ENCODE measurements around the gene RABGGTA. TPM values are rescaled to one million over a fixed set of nuclear protein-coding genes. Genes with fewer than 3 reads are reported as not detected.
A peak's percentile ranks its signal among the peaks of the same experiment; 100 is the strongest.

RABGGTA gene, protein sequence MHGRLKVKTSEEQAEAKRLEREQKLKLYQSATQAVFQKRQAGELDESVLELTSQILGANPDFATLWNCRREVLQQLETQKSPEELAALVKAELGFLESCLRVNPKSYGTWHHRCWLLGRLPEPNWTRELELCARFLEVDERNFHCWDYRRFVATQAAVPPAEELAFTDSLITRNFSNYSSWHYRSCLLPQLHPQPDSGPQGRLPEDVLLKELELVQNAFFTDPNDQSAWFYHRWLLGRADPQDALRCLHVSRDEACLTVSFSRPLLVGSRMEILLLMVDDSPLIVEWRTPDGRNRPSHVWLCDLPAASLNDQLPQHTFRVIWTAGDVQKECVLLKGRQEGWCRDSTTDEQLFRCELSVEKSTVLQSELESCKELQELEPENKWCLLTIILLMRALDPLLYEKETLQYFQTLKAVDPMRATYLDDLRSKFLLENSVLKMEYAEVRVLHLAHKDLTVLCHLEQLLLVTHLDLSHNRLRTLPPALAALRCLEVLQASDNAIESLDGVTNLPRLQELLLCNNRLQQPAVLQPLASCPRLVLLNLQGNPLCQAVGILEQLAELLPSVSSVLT
- 15.0 TPM for polyA plus RNA-seq (ENCODE audit: insufficient read length)

DNA sequence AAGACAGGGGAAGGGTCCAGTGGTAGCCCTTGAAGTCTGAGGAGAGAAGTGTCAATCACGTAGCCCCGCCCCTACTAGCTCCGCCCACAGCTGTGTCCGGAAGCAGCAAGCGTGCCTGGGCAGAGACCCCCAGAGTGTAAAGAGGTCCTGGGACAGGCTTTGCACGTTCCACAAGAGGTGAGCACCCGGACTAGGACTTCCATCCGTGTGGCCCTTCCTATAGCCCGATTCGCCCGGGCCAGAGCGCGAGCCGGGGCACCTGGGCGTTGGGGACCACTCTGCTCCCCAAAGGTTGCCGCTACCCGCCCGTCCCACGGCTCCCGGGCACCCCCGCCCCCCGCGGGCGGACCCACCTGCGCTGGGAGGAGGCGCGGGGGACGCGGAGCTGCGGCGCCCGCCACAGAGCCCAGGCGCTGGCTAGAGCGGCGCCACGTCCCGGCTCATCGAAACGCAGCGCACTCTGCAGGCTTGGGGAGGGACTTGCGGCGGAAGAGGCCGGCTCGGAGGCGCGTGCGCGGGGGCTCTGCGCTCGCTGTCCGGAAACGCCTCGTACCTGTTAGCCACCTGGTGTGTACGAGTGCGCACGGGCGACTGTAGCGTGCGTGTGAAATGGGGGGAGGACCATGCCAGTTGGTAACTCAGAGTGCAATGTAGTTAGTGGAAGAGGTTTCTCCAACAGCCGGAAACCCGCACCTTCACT is at the start of gene RABGGTA:
Gene RABGGTA (minus strand): TSS at position 464 of the 700 bp plus-strand sequence. CDS start 482 bp downstream, outside the sequence.
- peak; percentile 89 for DNase-seq

DNA sequence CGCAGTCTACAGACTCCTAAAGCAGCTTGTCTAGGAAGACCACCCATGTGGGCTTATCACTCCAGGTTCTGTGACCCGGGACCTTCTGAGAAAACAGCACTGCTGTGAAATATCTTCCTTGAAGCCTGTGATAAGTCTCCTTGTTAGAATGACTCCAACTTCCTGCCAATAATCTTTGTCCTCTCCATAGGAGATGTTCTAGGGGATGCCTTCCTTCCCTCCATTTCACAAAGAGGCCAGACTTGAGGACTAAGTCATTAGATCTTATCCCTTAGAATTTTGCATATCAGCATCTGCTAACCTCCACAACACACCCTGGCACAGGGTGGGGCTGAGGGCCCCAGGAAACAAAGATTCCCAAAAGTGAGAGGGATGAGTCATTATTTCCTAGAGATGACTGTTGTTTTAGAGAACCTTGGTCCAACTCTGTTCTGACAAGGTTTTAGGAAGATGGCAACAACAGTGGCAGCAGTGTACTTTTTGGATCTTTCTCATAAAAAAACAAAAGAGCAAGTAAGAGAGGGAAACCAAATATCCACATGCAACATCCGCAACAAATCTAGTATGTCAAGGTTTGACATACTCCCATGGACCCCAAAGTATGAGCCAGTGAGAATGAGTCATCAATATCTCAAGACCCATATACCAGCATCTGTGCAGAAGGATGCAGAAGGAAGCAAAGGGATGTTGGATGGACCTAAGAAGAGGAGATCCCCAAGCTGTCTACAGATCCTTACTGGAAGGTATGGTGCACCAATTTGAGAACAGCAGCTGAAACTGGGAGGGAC is 45.9 kb upstream of the RABGGTA start:
- DNase-seq: no peak

DNA sequence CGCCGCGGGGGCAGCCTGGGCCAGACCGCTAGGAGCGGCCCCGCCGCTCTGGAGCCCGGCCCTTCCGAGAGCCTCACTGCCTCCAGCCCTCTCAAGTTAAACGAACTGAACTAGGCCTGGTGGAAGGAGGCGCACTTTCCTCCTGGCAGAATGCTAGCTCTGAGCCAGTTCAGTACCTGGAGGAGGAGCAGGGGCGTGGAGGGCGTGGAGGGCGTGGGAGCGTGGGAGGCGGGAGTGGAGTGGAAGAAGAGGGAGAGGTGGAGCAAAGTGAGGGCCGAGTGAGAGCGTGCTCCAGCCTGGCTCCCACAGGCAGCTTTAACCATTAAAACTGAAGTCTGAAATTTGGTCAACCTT is 45.2 kb upstream of the RABGGTA start:
- no peak for DNase-seq

DNA sequence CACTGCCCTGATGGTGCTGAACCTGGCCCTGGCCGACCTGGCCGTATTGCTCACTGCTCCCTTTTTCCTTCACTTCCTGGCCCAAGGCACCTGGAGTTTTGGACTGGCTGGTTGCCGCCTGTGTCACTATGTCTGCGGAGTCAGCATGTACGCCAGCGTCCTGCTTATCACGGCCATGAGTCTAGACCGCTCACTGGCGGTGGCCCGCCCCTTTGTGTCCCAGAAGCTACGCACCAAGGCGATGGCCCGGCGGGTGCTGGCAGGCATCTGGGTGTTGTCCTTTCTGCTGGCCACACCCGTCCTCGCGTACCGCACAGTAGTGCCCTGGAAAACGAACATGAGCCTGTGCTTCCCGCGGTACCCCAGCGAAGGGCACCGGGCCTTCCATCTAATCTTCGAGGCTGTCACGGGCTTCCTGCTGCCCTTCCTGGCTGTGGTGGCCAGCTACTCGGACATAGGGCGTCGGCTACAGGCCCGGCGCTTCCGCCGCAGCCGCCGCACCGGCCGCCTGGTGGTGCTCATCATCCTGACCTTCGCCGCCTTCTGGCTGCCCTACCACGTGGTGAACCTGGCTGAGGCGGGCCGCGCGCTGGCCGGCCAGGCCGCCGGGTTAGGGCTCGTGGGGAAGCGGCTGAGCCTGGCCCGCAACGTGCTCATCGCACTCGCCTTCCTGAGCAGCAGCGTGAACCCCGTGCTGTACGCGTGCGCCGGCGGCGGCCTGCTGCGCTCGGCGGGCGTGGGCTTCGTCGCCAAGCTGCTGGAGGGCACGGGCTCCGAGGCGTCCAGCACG is 44.6 kb upstream of the RABGGTA start:
- no peak for DNase-seq

DNA sequence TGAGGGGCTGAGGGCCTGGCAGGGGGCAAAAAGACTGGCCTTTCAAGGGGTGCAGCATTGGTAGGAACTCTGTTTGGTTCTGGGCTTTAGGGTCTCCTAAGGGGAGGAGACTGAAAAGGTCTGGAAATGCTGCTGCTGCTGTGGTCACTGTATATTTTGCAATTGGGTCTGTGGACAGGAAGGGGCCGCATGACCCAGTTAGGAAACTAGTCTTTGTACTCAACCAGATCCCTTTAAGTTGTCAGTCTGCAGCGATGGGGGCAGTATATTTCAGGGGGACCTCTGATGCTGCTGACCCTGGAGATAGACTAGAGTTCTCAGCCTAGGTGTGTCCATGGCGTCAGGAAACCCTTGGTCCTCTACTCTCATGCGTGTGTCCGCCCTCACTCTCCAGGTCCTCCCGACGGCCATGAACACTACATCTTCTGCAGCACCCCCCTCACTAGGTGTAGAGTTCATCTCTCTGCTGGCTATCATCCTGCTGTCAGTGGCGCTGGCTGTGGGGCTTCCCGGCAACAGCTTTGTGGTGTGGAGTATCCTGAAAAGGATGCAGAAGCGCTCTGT is 43.9 kb upstream of the RABGGTA start:
- DNase-seq: no peak

DNA sequence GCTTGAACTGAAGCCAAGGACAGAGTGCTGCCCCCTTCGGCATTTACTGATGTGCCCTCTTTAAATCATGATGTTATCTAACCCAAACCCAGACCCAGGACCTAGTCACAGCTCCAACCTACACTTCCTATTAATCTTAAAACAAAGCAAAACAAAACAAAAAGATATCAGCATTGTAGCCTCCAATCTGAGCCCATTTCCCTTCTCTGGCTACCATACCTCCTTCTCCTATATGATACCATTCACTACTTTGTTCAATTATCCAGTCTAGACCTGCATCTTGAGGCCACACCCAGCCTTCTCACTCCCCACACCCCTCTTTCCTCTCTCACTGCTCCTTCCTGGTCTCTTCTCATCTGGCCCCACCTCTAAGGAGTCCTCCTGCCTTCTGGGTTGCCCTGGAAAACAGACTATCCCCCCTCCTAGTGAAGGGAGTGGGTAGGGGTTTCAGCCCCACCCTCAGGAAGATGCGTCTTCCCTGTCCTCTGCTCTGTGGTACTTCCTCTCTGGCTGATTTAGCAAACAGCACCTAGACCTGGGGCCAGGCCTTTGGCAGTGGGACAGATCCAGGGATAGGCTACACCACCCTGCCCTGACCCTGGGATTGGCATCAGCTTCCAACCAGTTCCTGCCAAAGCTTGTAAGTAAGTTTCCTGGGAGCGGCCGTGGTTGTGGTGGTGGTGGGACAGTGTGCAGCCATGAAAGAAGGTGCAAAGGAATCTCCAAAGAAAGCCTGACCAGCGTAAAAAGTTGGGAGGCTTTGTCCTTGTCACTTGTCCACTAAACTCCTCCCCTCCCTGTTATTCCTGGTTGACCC is 43.2 kb upstream of the RABGGTA start:
- DNase-seq: no peak

DNA sequence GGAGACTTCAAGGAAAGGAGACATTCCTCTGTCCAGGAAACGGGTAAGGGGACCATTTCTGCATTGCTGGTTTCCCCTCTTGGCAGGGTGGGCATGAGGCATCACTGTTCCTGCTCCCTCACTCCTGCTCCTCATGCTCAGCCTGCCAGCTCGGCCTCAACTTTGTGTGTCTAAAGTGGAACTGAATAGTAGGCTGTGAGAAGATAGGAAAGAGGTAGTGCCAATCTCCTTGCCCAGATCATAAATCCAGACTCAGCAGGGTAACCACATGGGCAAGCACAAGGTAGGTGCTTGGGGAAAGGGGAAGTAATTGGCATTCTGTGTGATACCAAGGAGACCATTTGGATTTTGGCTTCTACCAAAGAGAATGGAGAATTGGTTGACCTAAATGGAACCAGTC is 42.5 kb upstream of the RABGGTA start:
- DNase-seq: no peak

DNA sequence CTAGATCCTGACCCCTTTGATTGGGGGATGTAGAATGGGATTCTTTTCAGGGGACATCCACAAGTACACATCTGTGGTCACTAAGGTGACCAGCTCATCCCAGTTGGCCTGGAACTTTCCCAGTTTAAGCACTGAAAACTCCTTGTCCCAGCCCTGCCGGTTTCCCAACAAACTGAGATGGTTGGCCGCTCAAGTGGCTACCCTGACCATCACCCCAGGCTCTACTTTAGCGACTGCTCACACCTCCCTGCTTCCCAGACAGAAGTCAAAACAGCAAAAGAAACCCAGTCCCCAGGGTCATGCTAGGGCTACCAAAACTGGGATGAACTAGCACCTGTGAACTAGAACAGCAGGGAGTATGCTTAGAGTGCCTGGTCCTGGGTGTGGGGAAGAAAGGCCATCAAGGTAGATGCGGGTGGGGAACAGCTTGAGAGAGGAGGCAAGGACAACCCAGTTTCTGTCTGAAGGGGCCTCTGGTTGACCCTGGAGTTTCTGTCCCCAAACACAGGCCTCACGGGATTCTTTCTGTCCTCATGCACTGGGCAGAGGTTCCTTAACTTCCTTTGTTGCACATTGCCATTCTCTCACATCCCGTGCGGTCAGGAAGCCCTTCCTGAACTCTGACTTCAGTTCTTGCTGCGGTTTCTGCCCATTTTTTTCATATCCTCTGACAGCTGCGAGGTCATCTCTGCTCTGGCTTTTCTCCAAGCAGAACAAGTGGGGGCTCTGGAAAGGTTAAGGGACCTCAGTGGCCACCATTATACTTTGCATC is 41.5 kb upstream of the RABGGTA start:
- no peak for DNase-seq

DNA sequence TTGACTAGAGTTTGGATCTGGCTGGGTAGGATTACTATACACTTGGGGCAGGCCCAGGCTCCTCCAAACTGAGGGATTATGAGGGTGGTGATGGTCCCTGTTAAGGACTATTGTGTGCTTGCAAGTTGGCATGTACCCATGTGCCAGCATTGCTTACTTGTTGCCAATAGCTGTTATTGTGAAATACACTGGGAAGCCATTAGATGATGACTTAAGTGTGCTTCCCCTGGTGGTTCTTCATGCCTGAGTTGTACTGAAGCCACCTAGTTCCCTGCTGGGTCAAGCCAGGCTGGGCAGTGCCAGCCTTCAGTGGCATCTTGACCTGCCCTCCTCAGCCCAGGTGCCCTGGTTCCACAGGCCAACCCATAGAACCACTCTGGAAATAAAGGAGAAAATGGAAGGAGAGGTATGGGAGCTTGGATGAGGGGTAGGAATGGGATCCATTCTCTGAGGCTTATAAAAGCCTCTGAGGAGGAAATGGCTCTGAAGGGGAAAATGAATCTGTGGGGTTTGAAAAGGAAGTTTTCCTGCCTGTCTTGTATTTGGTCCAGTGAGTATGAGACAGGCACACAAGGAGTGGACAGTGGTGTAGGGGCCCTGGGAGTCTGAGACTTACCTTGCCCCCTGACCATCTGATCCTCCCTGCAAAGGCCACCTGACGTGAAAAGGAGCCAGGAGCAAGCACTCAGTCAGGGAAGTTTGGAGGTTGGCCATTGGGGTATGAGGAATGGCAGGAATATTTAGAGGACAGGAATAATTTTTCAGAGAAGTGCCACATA is 40.6 kb upstream of the RABGGTA start:
- DNase-seq: no peak

DNA sequence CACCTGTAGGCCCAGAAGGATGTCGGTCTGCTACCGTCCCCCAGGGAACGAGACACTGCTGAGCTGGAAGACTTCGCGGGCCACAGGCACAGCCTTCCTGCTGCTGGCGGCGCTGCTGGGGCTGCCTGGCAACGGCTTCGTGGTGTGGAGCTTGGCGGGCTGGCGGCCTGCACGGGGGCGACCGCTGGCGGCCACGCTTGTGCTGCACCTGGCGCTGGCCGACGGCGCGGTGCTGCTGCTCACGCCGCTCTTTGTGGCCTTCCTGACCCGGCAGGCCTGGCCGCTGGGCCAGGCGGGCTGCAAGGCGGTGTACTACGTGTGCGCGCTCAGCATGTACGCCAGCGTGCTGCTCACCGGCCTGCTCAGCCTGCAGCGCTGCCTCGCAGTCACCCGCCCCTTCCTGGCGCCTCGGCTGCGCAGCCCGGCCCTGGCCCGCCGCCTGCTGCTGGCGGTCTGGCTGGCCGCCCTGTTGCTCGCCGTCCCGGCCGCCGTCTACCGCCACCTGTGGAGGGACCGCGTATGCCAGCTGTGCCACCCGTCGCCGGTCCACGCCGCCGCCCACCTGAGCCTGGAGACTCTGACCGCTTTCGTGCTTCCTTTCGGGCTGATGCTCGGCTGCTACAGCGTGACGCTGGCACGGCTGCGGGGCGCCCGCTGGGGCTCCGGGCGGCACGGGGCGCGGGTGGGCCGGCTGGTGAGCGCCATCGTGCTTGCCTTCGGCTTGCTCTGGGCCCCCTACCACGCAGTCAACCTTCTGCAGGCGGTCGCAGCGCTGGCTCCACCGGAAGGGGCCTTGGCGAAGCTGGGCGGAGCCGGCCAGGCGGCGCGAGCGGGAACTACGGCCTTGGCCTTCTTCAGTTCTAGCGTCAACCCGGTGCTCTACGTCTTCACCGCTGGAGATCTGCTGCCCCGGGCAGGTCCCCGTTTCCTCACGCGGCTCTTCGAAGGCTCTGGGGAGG is 39.5 kb upstream of the RABGGTA start, which contains the start of gene LTB4R:
Gene LTB4R (plus strand): TSS at position 857 of the 959 bp plus-strand sequence. CDS start 4,150 bp downstream, outside the sequence.
- peak; percentile 69 for DNase-seq

DNA sequence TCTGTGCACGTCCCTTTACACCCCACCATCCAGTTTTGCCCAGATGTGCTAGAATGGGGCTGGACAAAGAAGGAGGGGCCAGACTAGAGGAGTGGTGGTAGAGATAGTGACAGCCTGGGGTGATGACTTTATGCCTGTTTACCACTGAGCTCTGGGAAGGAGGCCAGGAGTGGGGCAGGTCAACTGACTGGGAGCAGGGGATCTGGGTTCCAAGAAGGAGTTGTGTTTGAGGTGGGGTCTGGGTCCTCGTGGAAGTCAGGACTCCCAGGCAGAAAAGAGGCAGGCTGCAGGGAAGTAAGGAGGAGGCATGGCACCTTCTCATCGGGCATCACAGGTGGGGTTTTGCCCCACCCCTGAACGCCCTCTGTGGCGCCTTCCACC is 38.9 kb upstream of the RABGGTA start:
- DNase-seq: no peak

DNA sequence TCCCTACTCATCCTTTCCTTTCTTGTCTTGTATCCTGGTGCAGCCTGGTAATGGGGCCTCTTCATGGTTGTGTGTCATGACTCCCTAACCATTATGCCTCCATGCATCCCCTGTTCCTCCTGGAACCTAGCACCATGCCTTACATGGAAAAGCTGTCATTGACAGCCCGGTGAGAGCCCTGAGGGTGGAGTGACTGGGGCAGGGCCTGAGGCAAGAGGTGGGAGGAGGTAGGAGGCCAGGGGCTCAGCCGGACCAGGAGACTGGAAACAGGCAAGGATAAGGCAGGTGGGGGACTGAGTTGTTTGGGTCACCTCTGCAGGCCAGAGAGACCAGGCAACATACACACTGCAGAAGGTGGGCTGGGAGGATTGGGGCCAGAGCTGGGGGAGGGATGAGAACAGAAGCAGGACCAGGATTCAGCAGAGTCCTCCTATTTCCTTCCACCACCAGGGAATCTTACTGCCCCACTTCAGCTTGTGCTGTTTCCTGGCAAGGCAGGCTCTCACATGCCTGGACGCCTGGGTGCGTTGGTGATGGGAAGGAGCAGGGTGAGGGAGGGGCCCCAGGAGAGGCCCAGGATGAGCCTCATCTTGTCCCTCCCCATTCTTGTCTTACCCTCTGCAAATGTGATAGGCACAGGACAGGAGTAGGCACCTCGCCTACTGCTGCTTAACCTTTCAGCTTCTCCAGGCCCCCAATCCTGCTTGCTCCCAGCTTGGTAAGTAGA is 38.3 kb upstream of the RABGGTA start, which contains the start of gene LTB4R2:
Gene LTB4R2 (plus strand): TSS at position 603 of the 727 bp plus-strand sequence. CDS start 525 bp downstream, outside the sequence.
- DNase-seq: no peak

DNA sequence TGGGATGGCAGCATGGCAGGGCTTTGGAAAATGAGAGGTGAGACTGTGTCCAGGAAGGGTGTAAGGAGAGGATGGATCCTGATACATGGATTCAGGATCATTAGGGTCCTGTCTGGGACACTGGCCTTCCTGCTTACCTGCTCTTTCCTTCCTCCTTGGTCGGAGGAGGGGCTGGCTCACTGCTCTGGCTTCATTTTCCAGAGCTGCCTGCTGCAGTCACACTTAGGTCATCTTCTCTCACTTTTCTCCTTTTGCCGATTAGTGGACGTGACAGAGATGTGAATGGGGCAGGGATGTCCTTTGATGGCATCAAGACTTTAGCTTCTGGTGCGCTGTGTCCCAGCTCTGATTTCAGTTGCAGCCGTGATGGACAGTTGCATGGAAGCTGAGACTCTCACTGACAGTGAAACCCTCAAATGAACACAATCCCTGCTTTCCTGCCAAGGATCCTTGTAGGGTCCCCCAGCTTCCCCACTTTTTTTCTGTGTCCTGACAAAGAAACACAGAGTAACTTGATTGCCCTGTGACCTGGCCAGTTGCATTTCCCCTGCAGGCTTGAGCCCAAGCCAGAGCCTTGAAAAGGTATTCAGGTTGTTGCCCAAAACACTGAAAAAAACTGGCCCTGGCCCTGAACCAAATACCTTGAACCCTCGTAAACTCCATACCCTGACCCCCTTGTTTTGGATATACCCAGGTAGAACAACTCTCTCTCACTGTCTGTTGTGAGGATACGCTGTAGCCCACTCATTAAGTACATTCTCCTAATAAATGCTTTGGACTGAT is 37.1 kb upstream of the RABGGTA start:
- DNase-seq: no peak

DNA sequence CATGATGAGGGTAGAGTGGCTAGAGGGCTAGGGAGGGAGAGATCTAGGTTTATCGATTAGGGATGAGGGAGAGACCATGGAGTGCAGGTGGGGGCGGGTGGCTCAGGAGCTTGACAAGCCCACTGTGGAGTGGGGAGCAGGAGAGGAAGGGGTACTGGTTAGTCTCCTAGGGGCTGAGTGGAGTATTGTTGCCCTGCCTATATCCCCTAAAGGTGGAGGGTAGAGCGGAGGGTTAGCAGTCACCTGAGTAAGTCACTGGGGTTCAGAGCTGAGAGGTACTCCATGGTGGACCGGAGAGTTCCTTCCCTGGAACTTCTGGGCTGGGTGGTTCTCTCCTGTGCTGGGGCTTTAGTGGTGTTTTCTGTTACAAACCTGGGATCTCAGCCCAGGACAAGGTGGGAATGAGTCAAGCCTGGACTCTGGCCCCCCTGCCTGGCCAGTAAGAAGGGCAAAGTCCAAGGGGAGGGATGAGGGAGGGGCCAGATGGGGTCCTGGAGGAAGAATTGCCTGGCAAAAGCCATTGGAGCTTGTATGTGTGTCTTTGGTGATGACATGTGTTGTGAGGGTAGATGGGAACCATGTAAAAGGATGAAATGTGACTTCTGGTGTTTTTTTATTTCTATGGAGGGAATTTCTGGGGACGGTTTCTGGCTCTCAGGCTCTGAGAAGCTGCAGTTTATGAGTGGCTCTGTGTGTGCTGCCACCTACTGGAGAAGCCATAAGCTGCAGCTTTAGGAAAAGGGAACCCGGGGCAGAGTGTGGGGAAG is 36.4 kb upstream of the RABGGTA start, which contains the start of gene CIDEB:
Gene CIDEB (minus strand): TSS at position 403 of the 767 bp plus-strand sequence. CDS start 119 bp downstream, at position 284.
- no peak for DNase-seq

DNA sequence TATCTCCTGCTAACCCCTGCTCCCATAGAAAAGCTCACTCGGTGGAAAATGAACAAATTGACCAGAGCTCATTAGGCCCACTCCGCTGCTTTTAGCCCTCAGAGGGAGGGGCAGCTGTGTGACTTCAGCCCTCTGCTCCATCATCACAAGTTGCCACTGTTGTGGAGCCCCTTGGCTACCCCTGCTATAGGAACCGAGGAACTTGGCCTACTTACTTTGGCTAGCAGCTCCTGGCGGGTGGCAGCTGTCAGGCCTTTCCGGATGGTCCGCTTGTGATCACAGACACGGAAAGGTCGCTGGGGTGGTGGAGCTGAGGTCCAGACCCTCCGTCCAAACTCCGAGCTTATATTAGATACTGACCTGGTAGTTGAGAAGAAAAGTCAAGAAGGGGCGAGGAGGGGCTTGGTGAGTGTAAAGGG is 35.8 kb upstream of the RABGGTA start:
- no peak for DNase-seq

Data from hindlimb muscle (tissue), 1 donor.